Mesendoderm (in vitro differentiated cells): ENCODE results near the gene IGF2.

Source experiments
- DNase-seq: peaks from one replicate; pipeline ENCODE4 v3.0.0; 2013
- H2AK5ac ChIP-seq: 2 replicates; pipeline ENCODE4 v1.6.1; 2013; ENCODE audit warnings: low read length, inconsistent platforms
- H2BK120ac ChIP-seq: 2 replicates; pipeline ENCODE4 v1.6.1; 2013; ENCODE audit warnings: low read depth, mild to moderate bottlenecking, low read length, moderate library complexity, mixed read lengths
- H2BK15ac ChIP-seq: replicated peaks from 2 replicates; pipeline ENCODE4 v1.6.1; 2013; ENCODE audit warnings: low read depth, mild to moderate bottlenecking, moderate library complexity
- H2BK5ac ChIP-seq: 2 replicates; pipeline ENCODE4 v1.6.1; 2013; ENCODE audit warnings: low read length, inconsistent platforms
- H3K18ac ChIP-seq: 2 replicates; pipeline ENCODE4 v1.6.1; 2013; ENCODE audit warnings: mild to moderate bottlenecking, low read length, mixed read lengths
- H3K23ac ChIP-seq: one replicate; pipeline ENCODE4 v1.6.1; 2013; ENCODE audit warnings: low read length
- H3K27ac ChIP-seq: 2 replicates; pipeline ENCODE4 v1.5.1; 2013; ENCODE audit warnings: low read depth, mild to moderate bottlenecking, inconsistent platforms, low read length, moderate library complexity
- H3K27me3 ChIP-seq: 2 replicates; pipeline ENCODE4 v1.6.1; 2013; ENCODE audit warnings: low read length, control low read depth, mild to moderate bottlenecking, inconsistent platforms; ENCODE audit not compliant: insufficient read depth, poor library complexity
- H3K36me3 ChIP-seq: 2 replicates; pipeline ENCODE4 v1.6.1; 2013; ENCODE audit warnings: low read length, inconsistent platforms; ENCODE audit not compliant: control insufficient read depth, insufficient read depth
- H3K4ac ChIP-seq: one replicate; pipeline ENCODE4 v1.6.1; 2013; ENCODE audit warnings: low read depth, mild to moderate bottlenecking, low read length, moderate library complexity
- H3K4me1 ChIP-seq: 2 replicates; pipeline ENCODE4 v1.6.1; 2013; ENCODE audit warnings: low read depth, low read length, inconsistent platforms; ENCODE audit not compliant: control insufficient read depth
- H3K4me2 ChIP-seq: 2 replicates; pipeline ENCODE4 v1.6.1; 2013; ENCODE audit warnings: low read length
- H3K4me3 ChIP-seq: 2 replicates; pipeline ENCODE4 v1.5.1; 2013; ENCODE audit warnings: mild to moderate bottlenecking, low read length
- H3K56ac ChIP-seq: one replicate; pipeline ENCODE4 v1.6.1; 2013; ENCODE audit warnings: low read length
- H3K79me1 ChIP-seq: 2 replicates; pipeline ENCODE4 v1.6.1; 2013; ENCODE audit warnings: low read length, inconsistent platforms
- H3K79me2 ChIP-seq: 2 replicates; pipeline ENCODE4 v1.6.1; 2013; ENCODE audit warnings: mild to moderate bottlenecking, low read length; ENCODE audit not compliant: control insufficient read depth, insufficient read depth
- H3K9ac ChIP-seq: 2 replicates; pipeline ENCODE4 v1.6.1; 2013; ENCODE audit warnings: low read length, inconsistent platforms
- H4K5ac ChIP-seq: one replicate; pipeline ENCODE4 v1.6.1; 2013; ENCODE audit warnings: low read length
- H4K8ac ChIP-seq: one replicate; pipeline ENCODE4 v1.6.1; 2013; ENCODE audit warnings: low read depth, mild to moderate bottlenecking, control low read depth, low read length, moderate library complexity
- WGBS: extraction: QIAGEN DNeasy Blood & Tissue Kit; methylation state at CpG from one replicate; pipeline ENCODE4 v1.1.7; 2013; ENCODE audit warnings: low lambda C conversion rate, missing lambda C conversion rate; ENCODE audit not compliant: insufficient coverage; ENCODE audit errors: extremely low coverage; 5-methylcytosine and 5-hydroxymethylcytosine counted together

The IGF2 gene

DNA sequence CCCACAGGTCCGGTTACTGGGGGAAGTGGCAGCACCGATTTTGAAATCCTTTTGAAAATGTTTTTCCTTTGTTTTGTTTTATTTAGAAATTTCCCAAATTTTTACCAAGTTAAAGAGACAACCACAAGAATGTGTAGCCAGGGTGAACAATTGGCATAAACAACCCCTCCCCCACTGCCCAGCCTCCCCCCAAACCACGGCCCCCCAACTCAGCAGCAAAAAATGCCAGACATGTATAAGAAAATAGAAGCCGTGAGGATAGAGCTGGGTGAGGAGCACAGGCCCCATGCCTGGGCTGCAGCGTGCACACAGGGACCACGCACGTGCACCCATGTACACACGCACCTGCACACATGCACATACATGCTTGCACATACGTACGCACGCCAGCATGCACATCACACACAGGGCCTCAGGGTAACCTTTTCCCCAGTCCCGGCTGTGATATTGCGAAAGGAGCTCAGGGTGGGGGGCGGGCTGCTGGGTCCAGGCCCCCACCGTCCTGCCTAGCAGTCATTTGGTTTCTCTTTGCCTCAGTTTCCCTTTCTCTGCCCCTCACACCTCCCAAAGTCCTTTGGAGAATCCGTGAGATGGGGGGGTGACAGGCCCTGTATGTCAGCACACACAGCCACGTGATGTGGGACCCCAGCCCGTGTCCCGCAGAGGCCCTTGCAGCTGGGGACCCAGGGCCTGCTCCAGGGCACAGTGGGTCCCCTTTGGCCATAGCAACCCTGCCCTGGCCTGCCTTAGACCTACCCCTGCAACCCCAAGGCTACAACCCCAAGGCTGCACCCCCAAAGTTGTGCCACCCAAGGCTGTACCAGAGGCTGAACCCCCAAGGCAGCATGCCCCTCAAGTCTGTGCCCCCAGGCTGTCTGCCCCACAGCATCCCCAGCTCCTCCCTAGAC, 42.9 kb downstream of the IGF2 start:
- no peak for DNase-seq
- Histone ChIP-seq H3K4ac (no peak overlapping the region), H2AK5ac (no peak overlapping the region), H3K9ac (no peak overlapping the region), H3K23ac (no peak overlapping the region), H3K4me1 (peaks cover 5% of the 10 kb centered on the region), H3K79me1 (no peaks in the 10 kb centered on the region), H3K36me3 (no peaks in the 10 kb centered on the region), H4K5ac (no peak overlapping the region), H3K18ac (no peak overlapping the region), H3K79me2 (no peaks in the 10 kb centered on the region), H2BK5ac (no peak overlapping the region), H4K8ac (no peak overlapping the region), H3K4me2 (no peak overlapping the region), H3K27me3 (no peaks in the 10 kb centered on the region), H3K56ac (no peak overlapping the region), H3K27ac (no peak overlapping the region), H2BK120ac (no peak overlapping the region), H2BK15ac (no peak overlapping the region), H3K4me3 (no peak overlapping the region)
- WGBS, result no CpG with 5 or more reads among the region's 19 CpGs

- Histone ChIP-seq H3K27ac (no peak overlapping the region), H2BK120ac (no peak overlapping the region), H4K5ac (no peak overlapping the region), H2BK15ac (no peak overlapping the region), H4K8ac (no peak overlapping the region), H3K4me3 (no peak overlapping the region), H3K9ac (no peak overlapping the region), H3K56ac (no peak overlapping the region), H3K4ac (no peak overlapping the region), H3K23ac (no peak overlapping the region), H3K27me3 (no peaks in the 10 kb centered on the region), H2AK5ac (no peak overlapping the region), H3K18ac (no peak overlapping the region), H3K79me2 (no peaks in the 10 kb centered on the region), H3K4me1 (peaks cover 5% of the 10 kb centered on the region), H3K36me3 (no peaks in the 10 kb centered on the region), H3K79me1 (no peaks in the 10 kb centered on the region), H3K4me2 (no peak overlapping the region), H2BK5ac (no peak overlapping the region)
- no CpG with 5 or more reads among the region's 7 CpGs for WGBS
- DNase-seq, result no peak
Observed at GRCh38 chr11:2095542-2095941, 43.6 kb downstream of the IGF2 start.

DNA sequence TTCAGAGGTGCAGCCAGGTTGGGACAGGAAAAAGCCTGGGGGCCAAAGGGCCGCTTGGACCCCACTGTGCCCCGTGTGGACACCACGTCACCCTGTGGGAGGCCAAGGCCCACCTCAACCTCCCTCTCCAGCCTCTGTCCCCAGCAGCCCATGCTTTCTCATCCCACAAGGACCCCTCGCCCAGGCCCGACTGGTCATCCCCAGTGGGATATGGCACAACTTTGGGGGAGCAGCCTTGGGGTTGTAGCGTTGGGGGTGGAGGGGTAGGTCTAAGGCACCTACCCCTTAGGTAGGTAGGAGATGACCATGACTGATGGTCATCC, 44.0 kb downstream of the IGF2 start:
- no peak overlapping the region for H2BK120ac ChIP-seq
- no peak overlapping the region for H2BK5ac ChIP-seq
- H3K79me1 ChIP-seq, result no peaks in the 10 kb centered on the region
- no peak overlapping the region for H3K23ac ChIP-seq
- no peak overlapping the region for H3K4ac ChIP-seq
- H3K18ac ChIP-seq, result no peak overlapping the region
- no peak overlapping the region for H2BK15ac ChIP-seq
- H3K4me1 ChIP-seq, result peaks cover 3% of the 10 kb centered on the region
- no peak overlapping the region for H4K5ac ChIP-seq
- H3K27me3 ChIP-seq, result no peaks in the 10 kb centered on the region
- H3K9ac ChIP-seq, result no peak overlapping the region
- WGBS, result no CpG with 5 or more reads among the region's 6 CpGs
- H3K27ac ChIP-seq, result no peak overlapping the region
- no peak for DNase-seq
- H3K56ac ChIP-seq, result no peak overlapping the region
- no peaks in the 10 kb centered on the region for H3K36me3 ChIP-seq
- H3K4me2 ChIP-seq, result no peak overlapping the region
- H4K8ac ChIP-seq, result no peak overlapping the region
- no peak overlapping the region for H3K4me3 ChIP-seq
- H2AK5ac ChIP-seq, result no peak overlapping the region
- no peaks in the 10 kb centered on the region for H3K79me2 ChIP-seq

DNA sequence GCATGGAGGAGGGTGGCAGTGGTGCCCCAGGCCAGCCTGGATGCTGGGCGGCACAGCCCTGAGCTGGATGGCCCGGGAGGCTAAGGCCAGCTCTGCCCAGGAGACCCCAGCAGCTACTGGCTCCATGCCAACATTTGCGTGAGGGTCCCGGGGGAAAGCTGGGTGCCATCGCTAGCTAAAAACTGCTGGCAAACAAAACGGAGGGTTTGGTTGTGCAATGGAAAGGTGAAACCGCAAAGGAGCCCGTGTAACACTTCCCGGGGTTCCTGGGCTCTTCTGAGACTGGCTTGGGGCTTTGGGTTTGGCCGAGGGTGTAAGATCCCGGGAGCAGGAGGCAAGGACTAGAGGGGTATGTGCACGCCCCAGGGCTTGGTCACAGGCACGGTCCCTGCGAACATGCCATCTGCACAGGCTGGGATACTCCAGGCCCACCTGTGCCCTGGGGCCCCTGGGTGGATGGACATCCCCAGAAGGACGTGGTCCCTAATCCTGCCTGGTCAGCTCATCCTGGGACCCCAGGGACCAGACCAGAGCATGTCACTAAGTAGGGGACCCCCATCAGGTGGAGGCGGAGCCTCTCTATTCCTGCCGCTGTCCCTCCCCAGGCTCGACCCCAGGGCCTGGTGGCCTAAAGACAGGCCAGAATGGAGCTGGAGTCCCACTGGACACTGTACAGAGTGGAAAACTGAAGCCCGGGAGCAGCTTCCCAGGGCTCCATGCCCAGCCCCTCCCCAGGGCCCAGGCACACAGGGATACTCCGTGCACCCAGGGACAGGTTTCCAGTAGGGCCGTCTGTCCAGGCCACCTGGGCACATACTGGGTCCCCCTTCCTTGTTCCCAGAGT, 44.6 kb downstream of the IGF2 start:
- no peaks in the 10 kb centered on the region for H3K79me1 ChIP-seq
- H3K4ac ChIP-seq, result no peak overlapping the region
- no peak overlapping the region for H3K4me2 ChIP-seq
- no peaks in the 10 kb centered on the region for H3K36me3 ChIP-seq
- H4K8ac ChIP-seq, result no peak overlapping the region
- no CpG with 5 or more reads among the region's 21 CpGs for WGBS
- H2AK5ac ChIP-seq, result no peak overlapping the region
- H2BK120ac ChIP-seq, result no peak overlapping the region
- H2BK15ac ChIP-seq, result no peak overlapping the region
- H4K5ac ChIP-seq, result no peak overlapping the region
- H3K9ac ChIP-seq, result no peak overlapping the region
- DNase-seq, result no peak
- no peak overlapping the region for H3K18ac ChIP-seq
- no peaks in the 10 kb centered on the region for H3K79me2 ChIP-seq
- H3K23ac ChIP-seq, result no peak overlapping the region
- H3K4me3 ChIP-seq, result no peak overlapping the region
- no peak overlapping the region for H3K27ac ChIP-seq
- H2BK5ac ChIP-seq, result no peak overlapping the region
- no peaks in the 10 kb centered on the region for H3K27me3 ChIP-seq
- no peak overlapping the region for H3K56ac ChIP-seq
- H3K4me1 ChIP-seq, result peaks cover 2% of the 10 kb centered on the region

- H4K5ac ChIP-seq, result no peak overlapping the region
- no peak overlapping the region for H3K9ac ChIP-seq
- DNase-seq, result no peak
- H2BK15ac ChIP-seq, result no peak overlapping the region
- H3K79me1 ChIP-seq, result no peaks in the 10 kb centered on the region
- H3K4me1 ChIP-seq, result peaks cover 2% of the 10 kb centered on the region
- H3K18ac ChIP-seq, result no peak overlapping the region
- H2AK5ac ChIP-seq, result no peak overlapping the region
- no peak overlapping the region for H3K27ac ChIP-seq
- no peaks in the 10 kb centered on the region for H3K36me3 ChIP-seq
- no peak overlapping the region for H3K23ac ChIP-seq
- H3K27me3 ChIP-seq, result no peaks in the 10 kb centered on the region
- no CpG with 5 or more reads among the region's 18 CpGs for WGBS
- H2BK5ac ChIP-seq, result no peak overlapping the region
- H3K4ac ChIP-seq, result no peak overlapping the region
- no peak overlapping the region for H3K4me2 ChIP-seq
- H3K56ac ChIP-seq, result no peak overlapping the region
- H4K8ac ChIP-seq, result no peak overlapping the region
- H3K4me3 ChIP-seq, result no peak overlapping the region
- no peaks in the 10 kb centered on the region for H3K79me2 ChIP-seq
- H2BK120ac ChIP-seq, result no peak overlapping the region
Observed at GRCh38 chr11:2093575-2094353, 45.4 kb downstream of the IGF2 start.
